Measurements from ENCODE around the gene KREMEN1.

- no peak for TF ChIP-seq CTCF (IDR thresholded peaks at IDR 0.05)
- TF ChIP-seq EP300 (IDR thresholded peaks at IDR 0.05): no peak
- no peak for TF ChIP-seq POLR2A (IDR thresholded peaks at IDR 0.05)
Observed at GRCh38 chr22:29093501-29094300, 20.9 kb downstream of the KREMEN1 start.

Data from upper lobe of left lung (tissue), 4 donors.